ENCODE measurements around the gene CLTC. TPM values are rescaled to one million over a fixed set of nuclear protein-coding genes. Genes with fewer than 3 reads are reported as not detected.

CLTC gene
- total RNA-seq, 1 experiment from 2014 or later: 254 TPM

DNA sequence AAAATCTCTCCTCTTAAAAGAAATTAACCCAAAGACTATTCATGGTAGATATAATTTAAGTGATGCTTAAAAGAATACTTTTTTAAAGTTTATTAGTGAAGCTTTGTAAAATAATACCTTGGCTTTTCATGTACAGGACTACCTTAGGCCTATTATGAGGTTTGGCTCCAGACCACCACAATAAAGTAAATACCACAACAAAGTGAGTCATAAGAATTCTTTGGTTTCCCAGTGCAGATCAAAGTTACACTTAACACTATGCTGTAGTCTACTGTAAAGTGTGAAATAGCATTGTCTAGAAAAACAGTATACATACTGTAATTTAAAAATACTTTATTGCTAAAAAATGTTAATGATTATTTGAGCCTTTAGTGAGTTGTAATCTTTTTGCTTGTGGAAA lies 31.7 kb downstream of the CLTC start:
- Histone ChIP-seq H3K23me2 (ENCODE audit: insufficient read length, low read depth, low read length, poor library complexity, severe bottlenecking) (no peaks in the 10 kb centered on the region), H3K14ac (ENCODE audit: insufficient read depth, low read length) (no peak overlapping the region), H4K5ac (ENCODE audit: insufficient read length, low read depth, low read length) (no peak overlapping the region), H3K9me3 (ENCODE audit: control insufficient read depth, low read depth, low read length) (no peaks in the 10 kb centered on the region), H3K23ac (ENCODE audit: insufficient read length, low read depth, low read length) (no peak overlapping the region), H3K79me1 (ENCODE audit: insufficient read depth, low read depth, low read length, poor library complexity, severe bottlenecking) (peaks cover 7% of the 10 kb centered on the region), H2AK5ac (ENCODE audit: insufficient read length, low read length) (no peak overlapping the region), H2AFZ (ENCODE audit: low read length) (no peak overlapping the region), H3K4me1 (ENCODE audit: insufficient read depth, low read length) (no peaks in the 10 kb centered on the region), H2BK20ac (ENCODE audit: low read depth, low read length, poor library complexity, severe bottlenecking) (no peak overlapping the region), H3T11ph (ENCODE audit: low read length) (no peak overlapping the region), H3K27ac (ENCODE audit: insufficient read length, low read depth, low read length) (no peak overlapping the region), H3K56ac (ENCODE audit: insufficient read length, low read depth, low read length) (no peak overlapping the region), H4K20me1 (ENCODE audit: control insufficient read depth, insufficient read depth, insufficient read length) (no peaks in the 10 kb centered on the region), H4K91ac (ENCODE audit: insufficient read length, low read depth, low read length) (no peak overlapping the region), H3K18ac (ENCODE audit: insufficient read length, low read depth, low read length) (no peak overlapping the region), H2BK120ac (ENCODE audit: low read depth, low read length, poor library complexity, severe bottlenecking) (no peak overlapping the region), H2BK5ac (ENCODE audit: insufficient read length, low read length) (no peak overlapping the region), H2BK15ac (ENCODE audit: low read depth, low read length) (no peak overlapping the region), H3K4me2 (ENCODE audit: insufficient read depth, insufficient read length, low read length) (no peak overlapping the region), H3K27me3 (ENCODE audit: insufficient read depth, low read length) (no peaks in the 10 kb centered on the region), H3K4ac (ENCODE audit: low read depth, low read length) (no peak overlapping the region), H2BK12ac (ENCODE audit: insufficient read length, low read depth, low read length) (no peak overlapping the region), H3K9ac (ENCODE audit: extremely low read depth, insufficient read length, low read length) (no peak overlapping the region), H3K79me2 (ENCODE audit: insufficient read depth, low read length) (no peaks in the 10 kb centered on the region; the same call in 1 of the 2 replicates), H4K8ac (replicated peaks; ENCODE audit: insufficient read length, low read depth, low read length) (no peak overlapping the region)
- H3K27ac Mint-ChIP-seq: no peak overlapping the region
- H3K9me3 Mint-ChIP-seq: peaks cover 0 to 4% of the 10 kb centered on the region in 2 experiments; a peak in 1 of 5 replicates
- H3K27me3 Mint-ChIP-seq (ENCODE audit: low read depth): no peaks in the 10 kb centered on the region
- H3K4me3 Mint-ChIP-seq: no peak overlapping the region
- peaks cover 66 to 89% (median 86%) of the 10 kb centered on the region in 3 experiments for H3K36me3 Mint-ChIP-seq (ENCODE audit: insufficient read depth in 1 of 3, low read depth in 3 of 3)
- TF ChIP-seq, protein P1, sequence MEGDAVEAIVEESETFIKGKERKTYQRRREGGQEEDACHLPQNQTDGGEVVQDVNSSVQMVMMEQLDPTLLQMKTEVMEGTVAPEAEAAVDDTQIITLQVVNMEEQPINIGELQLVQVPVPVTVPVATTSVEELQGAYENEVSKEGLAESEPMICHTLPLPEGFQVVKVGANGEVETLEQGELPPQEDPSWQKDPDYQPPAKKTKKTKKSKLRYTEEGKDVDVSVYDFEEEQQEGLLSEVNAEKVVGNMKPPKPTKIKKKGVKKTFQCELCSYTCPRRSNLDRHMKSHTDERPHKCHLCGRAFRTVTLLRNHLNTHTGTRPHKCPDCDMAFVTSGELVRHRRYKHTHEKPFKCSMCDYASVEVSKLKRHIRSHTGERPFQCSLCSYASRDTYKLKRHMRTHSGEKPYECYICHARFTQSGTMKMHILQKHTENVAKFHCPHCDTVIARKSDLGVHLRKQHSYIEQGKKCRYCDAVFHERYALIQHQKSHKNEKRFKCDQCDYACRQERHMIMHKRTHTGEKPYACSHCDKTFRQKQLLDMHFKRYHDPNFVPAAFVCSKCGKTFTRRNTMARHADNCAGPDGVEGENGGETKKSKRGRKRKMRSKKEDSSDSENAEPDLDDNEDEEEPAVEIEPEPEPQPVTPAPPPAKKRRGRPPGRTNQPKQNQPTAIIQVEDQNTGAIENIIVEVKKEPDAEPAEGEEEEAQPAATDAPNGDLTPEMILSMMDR (conservative IDR thresholded peaks at IDR 0.05): no peak
- DNase-seq: no peak
- H3K4me1 Mint-ChIP-seq: no peaks in the 10 kb centered on the region

Measured in H9 (cell line).